Stimulated activated CD4-positive, alpha-beta T cell treated with anti-CD3 and anti-CD28 coated beads, Interleukin-2, amount 100 ng/mL, for 24 hours (primary cell): ENCODE data around the gene B4GALT5.

Source experiments
- DNase-seq, 2 donors: peaks; one replicate each; pipeline ENCODE4 v3.0.0-alpha.2; 2020

Gene B4GALT5

DNA sequence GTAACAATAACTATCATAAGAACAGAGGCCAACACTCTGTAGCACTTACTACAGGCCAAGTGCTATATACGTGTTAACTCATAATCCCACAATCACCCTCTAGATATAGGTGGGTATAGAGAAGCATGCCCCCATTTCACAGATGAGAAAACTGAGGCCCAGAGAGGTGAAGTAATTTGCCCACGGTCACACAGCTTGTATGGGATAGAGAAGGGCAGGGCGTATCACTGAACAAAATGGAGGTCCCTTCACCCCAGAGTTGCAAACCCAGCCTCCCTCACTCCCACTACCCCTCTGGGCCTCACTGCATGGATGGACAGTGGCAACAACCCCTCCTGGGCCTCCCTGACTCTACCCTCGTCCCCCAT is 113.9 kb downstream of the B4GALT5 start:
- no peak for DNase-seq

DNA sequence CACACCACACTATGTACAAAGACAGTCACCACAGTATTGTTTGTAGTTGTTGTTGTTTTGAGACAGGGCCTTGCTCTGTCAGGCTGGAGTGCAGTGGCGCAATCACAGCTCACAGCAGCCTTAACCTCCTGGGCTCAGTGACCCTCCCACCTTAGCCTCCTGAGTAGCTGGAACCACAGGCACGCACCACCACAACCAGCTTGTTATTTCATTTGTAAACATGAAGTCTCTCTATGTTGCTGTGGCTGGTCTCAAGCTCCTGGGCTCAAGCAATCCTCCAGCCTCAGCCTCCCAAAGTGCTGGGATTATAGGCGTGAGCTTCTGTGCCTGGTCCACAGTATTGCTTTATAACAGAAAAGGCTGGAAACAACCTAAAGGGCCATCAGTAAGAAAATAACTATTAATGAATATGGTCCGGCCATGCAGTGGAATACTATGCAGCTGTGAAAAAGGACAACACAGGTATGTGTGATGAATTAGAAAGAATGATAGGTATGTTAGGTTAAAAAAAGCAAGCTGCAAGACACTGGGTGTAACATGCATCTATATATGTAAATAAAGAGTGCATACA is 115.8 kb downstream of the B4GALT5 start:
- DNase-seq = no peak

DNA sequence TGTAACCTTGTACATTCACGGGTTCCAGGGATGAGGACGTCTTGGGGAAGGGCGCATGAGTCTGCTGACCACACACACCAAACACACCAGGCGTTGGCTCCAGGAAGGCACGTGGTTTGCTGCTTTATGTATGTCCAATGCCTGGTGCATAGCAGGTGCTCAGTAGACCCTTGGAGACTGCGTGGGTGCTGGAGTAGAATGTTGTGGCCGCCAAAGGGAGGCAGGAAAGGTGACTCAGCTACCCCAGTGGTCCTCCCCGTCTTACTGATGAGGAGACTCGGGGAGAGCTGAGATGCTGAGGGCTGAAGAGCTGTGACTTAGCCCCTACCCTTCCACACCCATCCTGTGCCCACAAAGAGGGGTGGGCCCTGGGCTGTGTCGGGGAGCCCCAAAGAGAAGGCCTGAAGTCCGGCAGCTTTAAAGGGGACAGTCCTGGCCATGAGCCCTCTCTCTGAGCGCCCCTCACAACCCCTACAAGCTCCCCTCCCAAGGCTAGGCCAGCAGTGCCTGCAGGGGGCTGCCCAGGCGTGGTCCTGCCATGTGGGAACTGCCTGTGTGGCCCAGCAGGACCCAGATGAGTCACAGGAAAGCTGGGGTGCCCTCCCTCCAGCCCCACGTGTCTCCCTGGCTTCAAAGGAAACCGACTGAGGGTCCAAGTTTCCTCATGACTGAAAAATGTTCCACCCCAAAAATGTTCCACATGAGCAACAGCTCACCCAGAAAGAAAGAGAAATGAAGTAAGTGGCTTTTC is 117.7 kb downstream of the B4GALT5 start:
- DNase-seq = peak; percentile 71 to 82

DNA sequence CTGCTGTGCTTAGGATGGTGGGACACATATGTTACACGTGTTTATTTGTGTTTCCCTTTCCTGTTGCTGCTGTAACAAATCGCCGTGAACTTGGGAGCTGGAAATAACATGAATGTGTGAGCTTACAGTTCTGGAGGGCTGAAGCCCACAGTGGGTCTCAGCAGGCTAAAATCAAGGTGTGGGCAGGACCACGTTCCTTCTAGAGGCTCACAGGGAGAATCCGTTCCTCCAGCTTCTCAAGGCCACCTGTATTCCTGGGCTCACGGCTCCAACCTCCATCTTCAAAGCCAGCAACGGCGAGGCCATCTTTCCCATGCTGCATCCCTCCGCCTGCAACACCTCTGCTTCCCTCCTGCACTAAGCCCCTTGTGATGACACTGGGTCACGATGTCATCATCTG is 118.3 kb downstream of the B4GALT5 start:
- DNase-seq = peak in 1 of 2 donors; percentile 25

DNA sequence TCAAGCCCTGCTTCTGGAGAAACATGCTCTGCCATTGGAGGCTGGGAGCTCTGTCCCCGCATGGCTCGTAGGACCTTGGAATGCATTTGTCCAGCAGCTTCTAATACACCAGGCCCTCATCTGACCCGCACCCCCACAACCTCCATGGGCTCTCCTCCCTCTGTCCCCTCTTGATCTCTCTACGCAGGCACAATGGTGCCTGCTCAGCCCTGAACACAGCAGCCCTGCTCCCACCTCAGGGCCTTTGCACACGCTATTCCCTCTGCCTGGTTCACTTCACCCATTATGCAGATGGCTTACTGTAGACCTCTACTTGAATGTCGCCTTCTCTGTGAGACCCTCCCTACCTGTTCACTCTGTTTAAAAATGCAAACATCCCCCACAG is 118.8 kb downstream of the B4GALT5 start:
- DNase-seq = peak in 1 of 2 donors; percentile 28

DNA sequence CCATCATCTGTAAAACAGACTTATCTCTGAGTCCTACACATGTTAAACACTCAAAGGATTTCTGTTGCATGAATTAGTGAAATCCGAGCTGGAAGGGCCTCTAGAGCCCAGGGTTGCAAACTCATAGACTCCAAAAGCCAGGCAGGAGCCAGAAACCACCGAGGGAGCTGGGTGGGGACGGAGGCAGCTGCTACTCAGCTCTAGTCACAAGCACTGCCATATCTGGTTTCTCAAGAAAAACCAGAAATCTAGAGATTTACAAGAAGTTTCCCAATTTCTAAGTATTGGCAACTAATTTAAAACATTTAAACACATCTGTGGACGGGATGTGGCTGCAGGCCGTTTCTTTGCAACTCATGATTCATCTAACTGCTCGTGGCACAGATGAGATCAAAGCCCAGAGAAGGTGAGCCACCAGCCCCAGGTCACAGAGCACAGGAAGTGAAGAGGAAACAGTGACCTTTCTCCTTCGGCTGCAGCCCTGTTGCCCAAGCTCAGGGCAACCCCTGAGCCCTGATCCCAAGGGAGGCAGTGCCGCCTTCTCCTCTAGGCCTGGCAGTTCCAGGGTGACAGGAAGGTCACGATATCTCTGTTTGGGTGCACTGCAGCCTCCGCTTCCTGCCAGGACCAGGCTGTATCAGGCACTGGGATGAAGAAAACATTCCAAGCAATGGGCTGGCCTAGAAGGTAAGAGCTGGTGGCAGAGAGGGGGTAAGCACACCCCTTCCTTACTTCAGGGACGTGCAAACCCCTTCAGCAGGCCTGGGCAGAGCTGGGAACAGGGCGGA is 119.3 kb downstream of the B4GALT5 start:
- peak; percentile 66 to 74 for DNase-seq

DNA sequence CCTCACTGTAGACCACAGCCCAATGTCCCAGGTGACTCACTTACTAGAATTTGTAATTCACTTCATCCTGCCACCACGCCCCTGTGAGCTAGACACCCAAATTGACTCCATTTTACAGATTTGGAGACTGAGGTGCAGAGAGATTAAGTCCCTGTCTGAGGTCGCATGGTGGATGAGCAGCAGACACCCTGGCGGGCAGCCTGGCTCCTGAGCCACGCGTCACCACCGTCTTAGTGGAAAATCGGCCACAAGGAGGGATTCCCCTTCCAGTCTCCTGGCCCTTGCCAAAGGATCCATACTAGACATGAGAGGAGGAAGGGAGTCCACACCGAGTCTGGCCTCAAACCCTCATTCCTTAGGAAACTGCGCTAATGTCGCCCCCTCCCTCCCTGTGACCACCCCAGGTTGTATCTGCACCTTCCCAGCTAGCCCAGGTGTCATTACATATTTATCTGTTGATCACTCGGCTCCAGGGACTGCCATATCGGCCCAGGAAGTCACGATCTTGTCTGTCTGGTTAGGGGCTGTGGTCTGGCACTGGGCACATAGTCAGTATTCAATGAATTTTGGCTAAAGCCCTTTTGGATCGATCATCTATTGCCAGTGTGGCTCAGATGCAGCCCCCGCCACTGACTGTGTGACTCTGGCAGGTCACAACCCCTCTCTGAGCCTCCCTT is 120.1 kb downstream of the B4GALT5 start:
- peak in 1 of 2 donors; percentile 47 for DNase-seq

DNA sequence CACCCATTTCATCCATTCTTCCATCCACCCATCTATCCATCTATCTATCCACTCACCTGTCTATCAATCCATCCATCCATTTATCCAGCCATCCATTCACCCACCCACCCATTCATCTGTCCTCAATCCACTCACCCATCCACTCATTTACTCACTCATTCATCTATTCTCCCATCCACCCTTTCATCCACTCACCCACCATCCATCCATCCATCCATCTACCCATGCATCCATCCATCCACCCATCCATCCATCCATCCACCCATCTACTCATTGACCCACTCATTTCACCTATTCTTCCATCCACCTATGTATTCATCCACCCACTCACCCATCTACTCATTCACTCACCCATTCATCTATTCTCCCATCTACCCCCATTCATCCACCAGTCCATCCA is 121.6 kb downstream of the B4GALT5 start:
- DNase-seq = no peak

DNA sequence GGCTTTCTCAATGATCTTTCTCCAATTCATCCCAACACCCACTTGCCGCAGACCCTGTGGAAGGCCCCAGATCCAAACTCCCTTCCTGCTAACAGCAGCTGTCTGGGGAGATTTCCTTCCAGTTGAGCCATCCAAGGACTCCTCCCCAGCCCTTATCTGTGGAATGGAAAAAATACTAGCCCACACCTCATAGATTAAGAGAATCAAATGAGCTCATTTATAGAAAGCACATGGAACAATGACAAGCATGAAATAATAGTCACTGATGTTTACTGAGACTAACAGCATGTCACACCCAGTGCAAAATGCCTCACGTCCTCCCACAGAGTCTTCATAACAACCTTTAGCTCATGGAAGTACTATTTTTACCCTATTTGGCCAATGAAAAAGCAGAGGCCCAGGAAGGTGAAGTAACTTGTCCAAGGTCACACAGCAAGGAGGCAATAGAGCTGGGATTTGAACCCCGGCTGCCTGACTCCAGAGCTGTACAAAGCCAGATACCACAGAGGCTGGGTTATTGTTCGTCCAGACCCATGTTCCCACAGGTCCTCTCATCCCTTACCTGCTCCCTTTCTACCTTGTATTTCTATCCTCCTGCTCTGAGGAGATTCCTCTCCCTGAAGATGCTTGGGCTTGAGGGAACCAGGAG is 122.3 kb downstream of the B4GALT5 start:
- no peak for DNase-seq

DNA sequence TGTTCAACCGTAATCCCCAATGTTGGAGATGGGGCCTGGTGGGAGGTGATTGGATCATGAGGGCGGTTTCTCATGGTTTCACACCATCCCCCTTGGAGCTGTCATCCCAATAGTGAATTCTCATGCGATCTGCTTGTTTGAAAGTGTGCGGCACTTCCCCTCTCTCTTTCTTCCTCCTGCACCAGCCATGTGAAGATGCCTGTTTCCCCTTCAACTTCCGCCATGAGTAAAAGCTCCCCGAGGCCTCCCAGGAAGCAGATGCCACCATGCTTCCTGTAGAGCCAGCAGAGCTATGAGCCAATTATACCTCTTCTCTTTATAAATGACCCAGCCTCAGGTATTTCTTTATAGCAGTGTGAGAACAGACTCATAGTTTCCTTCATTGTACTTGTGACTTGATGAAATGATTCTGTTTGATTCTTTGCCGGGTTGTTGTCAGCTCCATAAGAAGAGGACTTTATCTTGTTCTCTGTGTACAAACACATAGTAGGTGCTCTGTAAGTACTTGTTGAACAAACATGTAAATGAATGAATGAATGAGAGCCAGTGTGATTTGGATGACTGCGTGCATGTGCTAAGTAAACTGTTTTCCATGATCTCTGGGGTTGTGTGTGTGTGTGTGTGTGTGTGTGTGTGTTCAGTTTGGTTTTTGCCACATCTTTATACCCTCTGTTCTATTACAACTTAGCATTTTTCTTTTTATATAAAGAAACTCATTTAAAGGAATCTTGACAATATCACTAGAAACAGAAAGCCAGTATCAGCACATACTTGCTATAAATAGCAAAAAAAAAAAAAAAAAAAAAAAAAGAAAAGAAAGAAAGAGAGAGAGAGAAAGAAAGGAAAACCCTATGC is 123.3 kb downstream of the B4GALT5 start:
- DNase-seq = no peak

DNA sequence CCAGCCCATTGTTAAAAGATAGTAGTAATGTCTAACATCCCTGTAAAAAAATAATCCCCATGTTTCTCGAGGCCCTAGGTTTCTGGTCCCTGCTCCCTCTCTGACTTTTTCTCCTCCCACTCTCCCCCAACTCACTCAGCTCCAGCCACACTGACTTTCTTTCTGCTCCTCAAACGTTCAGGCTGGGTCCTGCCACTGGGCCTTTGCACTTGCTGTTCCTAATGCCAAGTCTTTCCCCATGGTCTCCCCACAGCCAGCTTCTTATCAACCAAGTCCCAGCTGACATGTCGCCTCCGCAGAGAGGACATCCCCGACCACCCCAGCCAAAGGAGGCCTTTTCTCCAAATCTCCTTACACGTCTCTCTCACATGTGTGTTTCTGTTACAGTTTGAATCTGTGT is 123.9 kb downstream of the B4GALT5 start:
- DNase-seq = no peak

DNA sequence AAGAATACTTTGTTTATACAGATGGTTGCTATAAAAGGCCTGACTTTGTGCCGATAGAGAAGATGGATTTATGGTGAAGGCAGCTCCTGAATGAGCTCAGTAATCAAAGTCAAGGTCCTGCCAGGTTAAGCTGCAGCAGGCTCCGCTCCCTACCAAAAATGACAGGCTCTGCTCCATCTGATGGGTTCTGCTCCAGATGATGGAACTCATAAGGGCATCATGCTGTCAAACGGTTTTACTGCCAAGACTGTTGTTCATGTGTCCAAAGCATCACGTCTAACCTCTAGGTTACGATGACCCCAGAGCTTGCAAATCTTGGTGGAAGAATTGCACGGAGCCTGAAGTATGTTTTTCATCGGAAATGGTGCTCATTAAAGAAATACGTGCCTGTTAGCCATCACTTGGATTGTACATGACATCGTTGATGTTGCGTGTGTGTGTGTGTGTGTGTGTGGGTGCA is 126.5 kb downstream of the B4GALT5 start:
- DNase-seq = no peak

DNA sequence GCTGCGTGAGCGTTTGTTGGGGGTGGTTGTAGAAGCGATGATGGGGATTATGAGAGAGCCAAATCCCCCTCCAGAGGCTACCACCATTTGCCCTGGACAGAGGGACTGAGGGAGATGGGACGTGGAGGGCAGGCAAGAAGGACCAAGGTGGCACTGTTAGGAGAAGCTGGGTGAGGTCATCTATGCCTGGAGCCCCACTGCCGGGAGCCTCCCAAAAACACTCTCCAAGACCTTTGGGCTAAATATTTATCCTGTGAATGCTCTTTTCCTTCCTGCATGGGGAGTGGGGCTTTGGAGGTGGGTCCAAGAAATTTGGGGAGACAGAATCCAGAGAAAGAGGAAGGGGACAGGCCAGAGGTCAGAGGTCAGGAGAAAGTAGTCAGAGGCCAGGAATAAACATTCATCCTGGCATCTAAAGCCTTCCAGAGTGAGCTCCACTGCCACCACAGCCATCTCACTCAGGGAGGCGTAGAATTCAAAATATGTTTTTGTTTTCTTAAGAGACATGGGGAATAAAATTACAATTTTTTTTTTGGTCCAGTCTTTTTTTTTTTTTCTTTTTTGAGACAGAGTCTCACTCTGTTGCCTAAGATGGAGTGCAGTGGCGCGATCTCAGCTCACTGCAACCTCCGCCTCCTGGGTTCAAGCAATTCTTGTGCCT is 128.0 kb downstream of the B4GALT5 start:
- DNase-seq = no peak

DNA sequence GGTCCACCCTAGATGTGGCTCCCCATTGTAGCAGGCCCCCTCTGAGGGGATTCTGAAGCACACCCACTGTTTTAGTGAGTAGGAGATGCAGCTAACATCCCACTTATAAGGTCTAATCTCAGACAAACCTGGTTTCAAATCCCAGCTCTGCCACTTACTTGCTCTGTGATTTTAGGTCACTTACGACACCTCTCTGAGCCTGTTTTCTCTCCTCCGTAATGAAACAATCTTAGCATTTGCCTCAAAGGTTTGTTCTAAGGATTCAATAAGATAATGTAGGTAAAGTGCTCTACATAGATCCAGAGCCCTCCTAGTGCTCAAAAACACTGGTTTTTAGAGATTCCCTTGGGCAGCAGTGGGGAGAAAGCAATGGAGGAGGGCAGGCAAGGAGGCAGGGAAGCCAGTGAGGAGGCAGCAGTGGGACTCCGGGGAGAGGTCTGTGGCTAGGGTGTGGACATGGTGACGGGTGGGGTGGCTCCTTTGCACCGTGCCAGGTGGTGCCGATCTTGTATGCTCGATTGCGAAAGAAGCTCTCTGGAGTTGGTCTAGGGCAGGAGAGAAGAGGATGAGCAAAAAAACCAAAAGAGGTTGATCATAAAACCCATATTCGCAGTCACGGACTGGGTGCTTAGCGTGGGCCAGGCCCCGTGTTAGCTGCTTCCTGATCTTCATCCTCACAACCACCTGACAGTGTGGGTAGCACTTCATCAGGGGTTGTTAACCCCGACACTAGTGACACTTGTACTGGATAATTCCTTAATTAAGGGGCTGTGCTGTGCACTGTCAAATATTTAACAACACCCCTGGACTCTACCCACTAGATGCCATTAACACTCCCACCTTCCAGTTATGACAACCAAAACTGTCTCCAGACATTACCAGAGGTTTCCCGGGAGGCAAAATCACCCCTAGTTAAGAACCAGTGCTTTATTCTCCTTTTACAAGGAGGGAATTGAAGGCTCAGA is 129.0 kb downstream of the B4GALT5 start:
- no peak for DNase-seq

DNA sequence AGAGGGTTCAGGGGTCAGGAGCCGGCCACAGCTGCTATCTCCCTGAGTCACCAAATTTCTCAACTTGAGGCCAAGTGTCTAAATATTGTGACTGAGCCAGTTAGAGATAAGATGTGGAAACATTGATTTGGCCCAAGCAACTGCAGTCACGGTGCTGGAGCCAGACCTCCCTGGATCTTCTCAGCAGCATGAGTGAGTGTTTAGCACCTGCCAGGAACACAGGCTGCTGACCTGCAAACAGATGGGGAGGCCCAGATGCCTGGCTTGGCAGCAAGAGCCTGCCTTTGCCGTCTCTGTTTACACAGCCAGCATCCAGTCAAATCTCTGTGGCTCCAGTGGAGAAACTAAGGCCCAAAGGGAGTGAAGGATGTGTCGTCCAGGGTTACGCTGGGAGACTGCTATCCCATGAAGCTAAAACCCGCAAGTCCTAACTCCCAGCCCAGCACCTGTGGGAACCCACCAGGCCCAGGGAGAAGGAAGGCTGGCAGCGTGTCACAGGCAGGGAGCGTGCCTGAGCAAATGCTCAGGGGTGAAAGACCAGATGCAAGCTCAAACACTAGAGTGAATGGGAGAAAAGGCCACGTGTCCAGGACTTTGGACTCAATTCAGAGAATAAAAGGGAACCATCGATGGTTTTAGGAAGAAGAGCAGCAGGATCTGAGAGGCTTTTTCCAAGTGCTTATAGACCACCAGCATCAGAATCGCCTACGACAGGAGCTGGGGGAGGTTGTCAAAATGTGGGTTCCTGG is 129.8 kb downstream of the B4GALT5 start:
- DNase-seq = no peak

DNA sequence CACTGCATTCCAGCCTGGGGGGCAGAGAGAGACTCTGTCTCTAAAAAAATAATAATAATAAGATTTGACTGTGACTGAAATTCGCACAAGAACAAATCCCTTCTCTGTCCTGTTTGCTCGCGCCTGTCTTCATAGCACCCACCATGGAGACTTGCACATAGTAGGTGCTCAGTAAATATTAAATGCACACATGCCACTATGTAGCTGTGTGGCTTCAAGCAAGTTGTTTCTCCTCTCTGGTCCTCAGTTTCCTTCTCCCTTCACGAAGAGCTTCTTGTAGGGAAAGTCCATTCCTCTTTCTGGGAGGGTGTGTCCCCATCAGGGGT is 130.4 kb downstream of the B4GALT5 start:
- no peak for DNase-seq
